Fibroblast of the aortic adventitia (primary cell): Measurements from ENCODE around the gene SNPH. TPM values are rescaled to one million over a fixed set of nuclear protein-coding genes. Genes with fewer than 3 reads are reported as not detected.

Experiments
- DNase-seq: peaks from one replicate; pipeline ENCODE4 v3.0.0-alpha.2; 2010; ENCODE audit warnings: low read depth
- H3K4me3 ChIP-seq: 2 replicates; pipeline ENCODE4 v1.5.1; 2011; ENCODE audit warnings: low read depth, mild to moderate bottlenecking, control low read depth, low read length, moderate library complexity
- CTCF ChIP-seq: IDR thresholded peaks from 2 replicates; pipeline ENCODE4 v1.5.1; 2011; ENCODE audit warnings: mild to moderate bottlenecking, low read length, control low read depth, inconsistent platforms; ENCODE audit not compliant: insufficient read depth
- total RNA-seq: library from RNA; depleted of rRNA; stranded (reverse); fragments of >200 nt; gene quantifications from 2 replicates; pipeline ENCODE4 v1.2.3, GENCODE V29; 2012; ENCODE audit warnings: low replicate concordance

Gene SNPH
- total RNA-seq, 1 donor, result 7.7 TPM

GRCh38 chr20:1322511-1323245 is 56.6 kb downstream of the SNPH start:
- peak; percentile 96 for DNase-seq
- no peak for TF ChIP-seq CTCF
- no peak overlapping the region for H3K4me3 ChIP-seq

- no peak overlapping the region for H3K4me3 ChIP-seq
- DNase-seq, result no peak
- no peak for TF ChIP-seq CTCF
Measured at GRCh38 chr20:1323256-1323655, 57.2 kb downstream of the SNPH start.

- no peak for DNase-seq
- no peak overlapping the region for H3K4me3 ChIP-seq
- TF ChIP-seq CTCF, result no peak
Measured at GRCh38 chr20:1323830-1324597, 57.9 kb downstream of the SNPH start.

- TF ChIP-seq CTCF, result no peak
- H3K4me3 ChIP-seq, result peak overlapping the region; percentile 93
- peak; percentile 70 for DNase-seq
Measured at GRCh38 chr20:1324598-1325172, 58.6 kb downstream of the SNPH start.

- no peak for TF ChIP-seq CTCF
- peak; percentile 97 for DNase-seq
- H3K4me3 ChIP-seq, result peak overlapping the region; percentile 93
Measured at GRCh38 chr20:1325173-1326030, 59.3 kb downstream of the SNPH start.
